Activated CD4-positive, alpha-beta T cell treated with anti-CD3 and anti-CD28 coated beads, Interleukin-2, amount 50 U/mL, for 16 hours (primary cell): ENCODE data around the gene RAB34.

ENCODE experiments used
- DNase-seq: peaks from one replicate; pipeline ENCODE4 v3.0.0-alpha.2; 2020

The RAB34 gene

GRCh38 chr17:28717578-28718332, at the start of gene RAB34:
RAB34 (minus strand) TSS chr17:28717868; CDS start chr17:28717266, 602 bp downstream.
- DNase-seq = no peak

GRCh38 chr17:28765038-28765437, 47.4 kb upstream of the RAB34 start:
- no peak for DNase-seq

GRCh38 chr17:28763804-28764266, 46.2 kb upstream of the RAB34 start:
- DNase-seq = peak; percentile 81

GRCh38 chr17:28763137-28763799, 45.6 kb upstream of the RAB34 start:
- DNase-seq = peak; percentile 63

- DNase-seq = no peak
These were observed 43.2 kb upstream of the RAB34 start for GRCh38 chr17:28760601-28761562.

GRCh38 chr17:28759256-28759865, 41.7 kb upstream of the RAB34 start:
- DNase-seq = no peak

- DNase-seq = no peak
These were observed 40.9 kb upstream of the RAB34 start for GRCh38 chr17:28758411-28759121.

- DNase-seq = no peak
These were observed 38.6 kb upstream of the RAB34 start for GRCh38 chr17:28756049-28756804.

- DNase-seq = no peak
These were observed 37.8 kb upstream of the RAB34 start for GRCh38 chr17:28755486-28755885.

GRCh38 chr17:28751600-28752366, 34.1 kb upstream of the RAB34 start:
- DNase-seq = no peak

- DNase-seq = peak; percentile 93
These were observed 32.7 kb upstream of the RAB34 start for GRCh38 chr17:28750178-28751047.

GRCh38 chr17:28749516-28750177, 32.0 kb upstream of the RAB34 start:
- DNase-seq = no peak

- DNase-seq = no peak
These were observed 31.3 kb upstream of the RAB34 start for GRCh38 chr17:28748852-28749515.

GRCh38 chr17:28747801-28748750, 30.4 kb upstream of the RAB34 start:
- no peak for DNase-seq

GRCh38 chr17:28747051-28747691, 29.5 kb upstream of the RAB34 start:
- DNase-seq = no peak

GRCh38 chr17:28746611-28747050, 29.0 kb upstream of the RAB34 start:
- DNase-seq = no peak
